Fibroblast of the aortic adventitia (primary cell): ENCODE results near the gene CDC42EP1. TPM values are rescaled to one million over a fixed set of nuclear protein-coding genes. Genes with fewer than 3 reads are reported as not detected.

Experiments used
- DNase-seq: peaks from one replicate; pipeline ENCODE4 v3.0.0-alpha.2; 2010; ENCODE audit warnings: low read depth
- H3K4me3 ChIP-seq: 2 replicates; pipeline ENCODE4 v1.5.1; 2011; ENCODE audit warnings: low read depth, mild to moderate bottlenecking, control low read depth, low read length, moderate library complexity
- CTCF ChIP-seq: IDR thresholded peaks from 2 replicates; pipeline ENCODE4 v1.5.1; 2011; ENCODE audit warnings: mild to moderate bottlenecking, low read length, control low read depth, inconsistent platforms; ENCODE audit not compliant: insufficient read depth
- total RNA-seq: library from RNA; depleted of rRNA; stranded (reverse); fragments of >200 nt; gene quantifications from 2 replicates; pipeline ENCODE4 v1.2.3, GENCODE V29; 2012; ENCODE audit warnings: low replicate concordance

The CDC42EP1 gene
- total RNA-seq, 1 donor, result 30.3 TPM

- DNase-seq, result no peak
These were observed 41.6 kb upstream of the CDC42EP1 start for GRCh38 chr22:37518509-37519267.

DNA sequence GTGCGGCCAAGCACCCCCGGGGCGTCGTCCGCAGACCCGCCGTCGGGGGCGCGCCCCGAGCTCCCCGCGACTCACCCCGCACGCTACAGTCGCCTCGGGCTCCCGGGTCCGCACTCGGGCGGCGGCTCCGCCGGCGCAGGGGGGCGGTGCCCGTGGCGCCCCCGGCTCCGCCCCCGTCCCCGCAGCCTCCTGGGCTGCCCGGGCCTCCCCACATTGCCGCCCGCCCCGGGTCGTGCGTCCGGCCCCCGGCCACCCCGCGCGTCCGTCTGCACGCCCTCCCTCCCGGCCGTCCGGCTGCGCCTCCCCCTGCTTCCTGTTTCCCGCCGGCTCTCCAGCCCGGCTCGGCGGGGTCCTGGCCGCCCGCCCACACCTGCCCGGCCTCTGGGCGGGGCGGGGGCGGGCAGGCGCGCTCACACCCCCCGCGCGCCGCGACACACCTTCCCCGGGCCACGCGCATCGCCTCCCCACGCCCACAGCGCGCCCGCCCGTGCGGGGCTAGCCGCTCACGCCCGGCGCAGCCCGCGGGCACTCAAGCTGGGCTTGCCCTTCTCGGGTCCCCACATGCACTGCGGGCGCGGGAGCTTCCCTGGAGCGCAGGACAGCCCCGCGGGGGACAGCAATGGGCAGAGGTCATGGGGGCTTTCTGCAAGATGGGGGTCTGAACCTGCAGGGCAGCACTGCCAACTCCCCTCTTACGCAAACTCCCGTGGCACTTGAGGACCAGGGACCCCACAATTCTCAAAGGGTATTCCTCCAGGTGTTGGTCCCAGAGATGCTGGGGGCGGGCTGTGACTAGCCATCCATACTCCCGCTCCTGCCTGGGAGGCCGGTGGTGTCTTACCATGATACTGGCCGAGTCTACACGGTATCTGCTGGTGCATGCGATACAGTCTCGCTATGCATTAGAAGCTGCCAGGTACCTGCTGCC lies 40.7 kb upstream of the CDC42EP1 start, which contains the start of gene CARD10:
Gene CARD10 (minus strand): TSS at position 148 of the 928 bp plus-strand sequence. CDS start 215 bp downstream, outside the sequence.
- TF ChIP-seq CTCF, result no peak
- peak within 1 kb of the TSS; percentile 71 for H3K4me3 ChIP-seq
- no peak for DNase-seq

More at GRCh38 chr22:37518509-37519267, 41.6 kb upstream of the CDC42EP1 start:
- TF ChIP-seq CTCF, result no peak
- H3K4me3 ChIP-seq, result peak overlapping the region; percentile 71

- no peak for TF ChIP-seq CTCF
- no peak overlapping the region for H3K4me3 ChIP-seq
- no peak for DNase-seq
These were observed 39.5 kb upstream of the CDC42EP1 start for GRCh38 chr22:37520776-37521191.

DNA sequence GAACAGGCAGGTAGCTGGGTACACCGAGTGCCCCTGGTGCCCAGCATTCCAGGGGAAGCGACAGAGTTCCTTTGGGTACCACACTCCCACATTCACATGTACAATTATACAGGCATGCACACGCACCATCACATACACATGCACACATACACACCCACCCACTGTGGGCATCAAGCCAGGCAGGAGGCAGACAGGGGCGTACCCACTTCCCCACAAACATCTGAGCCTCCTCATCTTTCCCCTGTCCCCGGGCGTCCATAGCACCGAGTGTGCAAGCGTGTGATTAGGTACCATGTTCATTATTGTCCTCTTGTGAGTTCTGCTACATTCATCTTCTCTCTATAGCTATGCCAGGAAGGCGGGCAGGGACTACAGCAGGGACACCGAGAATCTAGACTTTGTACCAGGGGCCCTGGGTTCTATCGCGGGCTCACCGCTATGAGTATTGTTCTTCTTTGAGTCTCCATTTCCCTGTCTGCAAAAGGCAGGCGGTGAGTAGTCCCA lies 39.0 kb upstream of the CDC42EP1 start:
- no peak for DNase-seq
- H3K4me3 ChIP-seq, result no peak overlapping the region
- no peak for TF ChIP-seq CTCF

GRCh38 chr22:37522482-37522881 lies 37.8 kb upstream of the CDC42EP1 start:
- DNase-seq, result no peak
- H3K4me3 ChIP-seq, result no peak overlapping the region
- TF ChIP-seq CTCF, result no peak

- DNase-seq, result peak; percentile 74
- TF ChIP-seq CTCF, result no peak
- no peak overlapping the region for H3K4me3 ChIP-seq
These were observed 35.1 kb upstream of the CDC42EP1 start for GRCh38 chr22:37525073-37525745.
